ACC112 (cell line): ENCODE results near the gene STXBP1.

Experiments
- H2AFZ ChIP-seq: fragments of 200-600 bp; sonication (generic); one replicate; pipeline ENCODE4 v1.6.0; 2017; ENCODE audit warnings: antibody characterized with exemption, low read length; ENCODE audit not compliant: unreplicated experiment
- H3K27ac ChIP-seq: fragments of 200-600 bp; sonication (generic); 2 replicates; pipeline ENCODE4 v1.5.1; 2014; ENCODE audit warnings: low read depth, mild to moderate bottlenecking, antibody characterized with exemption, low read length, moderate library complexity
- H3K27me3 ChIP-seq: fragments of 200-600 bp; sonication (generic); 2 replicates; pipeline ENCODE4 v1.6.1; 2014; ENCODE audit warnings: mild to moderate bottlenecking, antibody characterized with exemption, low read length, moderate library complexity, mixed read lengths; ENCODE audit not compliant: insufficient read depth
- H3K36me3 ChIP-seq: fragments of 200-600 bp; sonication (generic); 2 replicates; pipeline ENCODE4 v1.6.1; 2016; ENCODE audit warnings: mild to moderate bottlenecking, antibody characterized with exemption, low read length, moderate library complexity, mixed read lengths; ENCODE audit not compliant: insufficient read depth
- H3K4me1 ChIP-seq: fragments of 200-600 bp; sonication (generic); one replicate; pipeline ENCODE4 v1.6.1; 2016; ENCODE audit warnings: low read length, mixed read lengths; ENCODE audit not compliant: insufficient read depth, unreplicated experiment, control insufficient read depth
- H3K4me3 ChIP-seq: fragments of 200-600 bp; sonication (generic); 2 replicates; pipeline ENCODE4 v1.5.1; 2014; ENCODE audit warnings: mild to moderate bottlenecking, low read depth, low read length
- H3K79me2 ChIP-seq: fragments of 200-600 bp; sonication (generic); one replicate; pipeline ENCODE4 v1.6.0; 2016; ENCODE audit warnings: low read length; ENCODE audit not compliant: control insufficient read depth, unreplicated experiment, insufficient read depth

The STXBP1 gene

DNA sequence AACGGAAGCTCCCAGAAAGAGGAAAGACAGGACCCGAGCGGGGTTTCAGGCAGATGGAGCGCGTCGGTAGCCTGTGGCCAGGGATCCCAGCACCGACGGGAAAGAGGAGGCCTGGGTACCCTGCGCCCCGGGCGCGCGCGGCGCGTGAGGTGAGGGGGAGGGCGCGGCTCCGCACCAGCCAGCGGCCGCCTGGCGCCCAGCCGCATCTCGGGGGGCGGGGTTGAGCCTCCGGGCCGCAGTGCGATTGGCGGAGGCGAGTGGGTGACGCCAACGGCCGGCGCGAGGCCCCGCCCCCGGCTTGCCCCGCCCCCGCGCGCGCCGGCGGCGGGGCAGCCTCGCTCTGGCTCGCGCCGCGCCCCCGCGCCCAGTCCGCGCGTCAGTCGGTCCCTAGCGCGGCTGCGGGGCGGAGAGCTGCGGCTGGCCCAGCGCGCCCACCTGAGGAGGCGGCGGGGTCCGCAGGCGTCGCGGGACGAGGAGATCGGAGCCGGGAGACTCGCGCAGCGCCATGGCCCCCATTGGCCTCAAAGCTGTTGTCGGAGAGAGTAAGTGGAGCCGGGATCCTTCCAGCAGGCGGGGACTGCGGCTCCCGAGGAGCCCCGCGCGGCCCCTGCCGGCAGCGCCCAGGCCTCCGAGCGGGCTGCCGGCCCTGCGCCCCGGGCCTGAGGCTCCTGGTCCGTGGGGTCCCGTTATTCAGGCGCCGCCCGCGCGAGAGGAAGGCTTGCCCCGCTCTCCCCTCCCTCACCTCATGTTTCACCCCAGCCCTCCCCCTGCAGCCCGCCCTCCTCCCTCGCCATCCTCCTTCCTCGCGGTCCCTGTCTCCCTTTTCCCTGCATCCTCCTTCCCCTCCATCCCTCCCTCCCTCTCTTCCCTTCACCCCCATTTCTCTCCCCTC, at the start of gene STXBP1:
Gene STXBP1 (plus strand): TSS at position 379 of the 892 bp plus-strand sequence. CDS start 127 bp downstream, at position 506.
- Histone ChIP-seq H3K36me3 (no peaks in the 10 kb centered on the region), H2AFZ (peak within 1 kb of the TSS; percentile 81), H3K27me3 (no peaks in the 10 kb centered on the region), H3K4me3 (peak within 1 kb of the TSS; percentile 94), H3K4me1 (peaks cover 30% of the 10 kb centered on the region), H3K27ac (peak within 1 kb of the TSS; percentile 38; the same call in 1 of the 2 replicates), H3K79me2 (peaks cover 25% of the 10 kb centered on the region)

DNA sequence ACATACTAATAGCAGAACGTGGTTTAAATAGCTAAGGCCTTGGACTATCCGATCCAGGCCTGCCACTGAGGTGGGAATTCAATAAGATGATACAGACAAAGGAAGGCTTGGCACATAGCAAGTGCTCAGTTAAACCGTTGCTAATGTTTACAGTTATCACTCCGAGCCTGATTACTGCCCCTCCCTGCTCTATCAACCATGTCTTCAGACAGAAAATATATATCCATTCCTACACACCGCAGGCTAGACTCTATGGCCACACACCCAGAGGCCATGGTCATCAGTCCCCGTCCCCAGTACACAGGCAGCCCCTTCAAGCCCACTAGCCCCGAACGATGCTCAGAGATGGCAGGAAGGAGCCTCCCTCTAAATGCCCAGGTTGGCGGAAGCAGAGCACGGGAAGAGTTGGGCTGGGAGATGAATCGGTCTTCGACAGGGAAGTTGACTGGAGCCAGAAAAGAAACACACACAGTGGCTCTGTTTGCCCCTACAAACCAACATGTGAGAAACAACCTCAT, 49.7 kb upstream of the STXBP1 start:
- H3K79me2 ChIP-seq, result peaks cover 95% of the 10 kb centered on the region
- peak overlapping the region; percentile 90 for H3K27ac ChIP-seq
- H2AFZ ChIP-seq, result no peak overlapping the region
- H3K4me3 ChIP-seq, result peak overlapping the region; percentile 46
- H3K36me3 ChIP-seq, result peaks cover 19% of the 10 kb centered on the region; the same call in 1 of the 2 replicates
- H3K4me1 ChIP-seq, result peaks cover 89% of the 10 kb centered on the region
- H3K27me3 ChIP-seq, result no peaks in the 10 kb centered on the region

GRCh38 chr9:127562841-127563401, 49.2 kb upstream of the STXBP1 start:
- Histone ChIP-seq H3K4me1 (peaks cover 83% of the 10 kb centered on the region), H3K4me3 (peak overlapping the region; percentile 46), H3K36me3 (peaks cover 24% of the 10 kb centered on the region; the same call in 1 of the 2 replicates), H3K79me2 (peaks cover 95% of the 10 kb centered on the region), H3K27me3 (no peaks in the 10 kb centered on the region), H2AFZ (no peak overlapping the region), H3K27ac (peak overlapping the region; percentile 90)

DNA sequence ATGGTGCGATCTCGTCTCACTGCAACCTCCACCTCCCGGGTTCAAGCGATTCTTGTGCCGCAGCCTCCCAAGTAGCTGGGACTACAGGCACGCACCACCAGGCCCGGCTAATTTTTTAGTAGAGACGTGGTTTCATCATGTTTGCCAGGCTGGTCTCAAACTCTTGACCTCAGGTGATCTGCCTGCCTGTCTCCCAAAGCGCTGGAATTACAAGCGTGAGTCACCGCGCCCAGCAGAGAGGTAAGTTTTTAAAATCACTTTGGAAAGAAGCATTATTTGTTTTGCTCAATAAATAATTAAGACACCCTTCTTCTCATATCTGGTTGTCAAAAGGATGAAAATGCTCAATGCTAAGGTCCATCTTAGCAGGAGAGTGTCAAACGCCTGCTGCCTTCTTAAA, 48.5 kb upstream of the STXBP1 start:
- Histone ChIP-seq H2AFZ (no peak overlapping the region), H3K27me3 (no peaks in the 10 kb centered on the region), H3K36me3 (peaks cover 25% of the 10 kb centered on the region; the same call in 1 of the 2 replicates), H3K4me3 (peak overlapping the region; percentile 46; the same call in 1 of the 2 replicates), H3K27ac (peak overlapping the region; percentile 90), H3K4me1 (peaks cover 76% of the 10 kb centered on the region), H3K79me2 (peaks cover 95% of the 10 kb centered on the region)

GRCh38 chr9:127565231-127565630, 46.8 kb upstream of the STXBP1 start:
- Histone ChIP-seq H3K27ac (peak overlapping the region; percentile 32; the same call in 1 of the 2 replicates), H2AFZ (no peak overlapping the region), H3K79me2 (peaks cover 82% of the 10 kb centered on the region), H3K27me3 (no peaks in the 10 kb centered on the region), H3K4me1 (peaks cover 69% of the 10 kb centered on the region), H3K36me3 (peaks cover 20% of the 10 kb centered on the region; the same call in 1 of the 2 replicates), H3K4me3 (peak overlapping the region; percentile 0; the same call in 1 of the 2 replicates)

- Histone ChIP-seq H3K27me3 (no peaks in the 10 kb centered on the region), H3K4me1 (peaks cover 67% of the 10 kb centered on the region), H3K79me2 (peaks cover 69% of the 10 kb centered on the region), H3K36me3 (peaks cover 12% of the 10 kb centered on the region; the same call in 1 of the 2 replicates), H3K4me3 (peak overlapping the region; percentile 96), H3K27ac (peak overlapping the region; percentile 60), H2AFZ (no peak overlapping the region)
Measured at GRCh38 chr9:127566351-127567001, 45.6 kb upstream of the STXBP1 start.

- peak overlapping the region; percentile 60 for H3K27ac ChIP-seq
- H3K27me3 ChIP-seq, result no peaks in the 10 kb centered on the region
- H2AFZ ChIP-seq, result no peak overlapping the region
- peaks cover 64% of the 10 kb centered on the region for H3K4me1 ChIP-seq
- peaks cover 67% of the 10 kb centered on the region for H3K79me2 ChIP-seq
- H3K4me3 ChIP-seq, result peak overlapping the region; percentile 96
- H3K36me3 ChIP-seq, result peaks cover 12% of the 10 kb centered on the region; the same call in 1 of the 2 replicates
Measured at GRCh38 chr9:127567035-127567729, 44.9 kb upstream of the STXBP1 start.

DNA sequence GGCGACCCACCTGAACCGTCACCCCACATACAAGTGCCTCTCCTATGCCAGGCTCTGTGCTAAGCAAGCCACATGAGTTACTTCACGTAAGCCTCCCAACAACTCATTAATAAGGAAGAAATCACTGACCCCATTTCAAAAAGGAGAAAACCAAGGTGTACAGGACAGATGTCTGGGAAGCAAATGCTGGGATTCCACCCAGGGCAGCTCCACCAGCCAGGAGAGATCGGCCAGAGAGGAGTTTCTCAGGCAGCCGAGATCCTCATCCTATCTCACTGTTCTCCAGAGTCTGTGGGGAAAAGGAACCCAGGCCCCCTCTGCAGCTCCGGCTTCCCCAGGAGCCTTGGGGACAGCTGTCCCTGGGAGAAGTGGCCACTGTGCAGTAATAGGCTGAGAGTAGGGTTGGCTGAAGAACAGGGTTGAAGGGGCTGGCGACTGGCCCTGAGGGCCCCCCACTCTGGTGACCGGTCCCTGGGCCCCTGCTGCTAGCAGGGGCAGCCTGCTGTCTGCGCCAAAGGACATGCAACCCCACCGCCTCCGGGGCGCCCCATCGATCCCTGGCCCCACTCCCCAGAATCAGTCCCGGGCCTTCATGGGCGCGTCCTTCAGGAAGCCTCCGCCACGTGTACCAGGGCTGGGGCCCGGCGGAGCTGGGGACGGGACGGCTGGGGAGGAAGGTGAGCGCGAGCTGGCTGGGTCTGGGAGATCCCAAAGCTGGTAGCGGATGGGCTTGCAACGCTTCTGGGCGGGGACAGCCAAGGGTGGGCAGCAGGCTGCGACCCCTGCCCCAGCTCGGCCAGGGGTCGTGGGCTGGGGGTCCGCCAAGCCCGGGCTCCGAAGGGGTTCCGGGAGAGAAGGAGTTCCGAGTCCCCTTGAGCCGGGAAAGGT, 44.1 kb upstream of the STXBP1 start:
- Histone ChIP-seq H3K27ac (peak overlapping the region; percentile 60), H3K4me3 (peak overlapping the region; percentile 96), H3K27me3 (no peaks in the 10 kb centered on the region), H3K36me3 (peaks cover 7% of the 10 kb centered on the region; the same call in 1 of the 2 replicates), H3K4me1 (peaks cover 64% of the 10 kb centered on the region), H3K79me2 (peaks cover 62% of the 10 kb centered on the region), H2AFZ (no peak overlapping the region)

- Histone ChIP-seq H3K27me3 (no peaks in the 10 kb centered on the region), H3K27ac (peak overlapping the region; percentile 60), H3K79me2 (peaks cover 55% of the 10 kb centered on the region), H3K36me3 (peaks cover 7% of the 10 kb centered on the region; the same call in 1 of the 2 replicates), H2AFZ (no peak overlapping the region), H3K4me3 (peak overlapping the region; percentile 96), H3K4me1 (peaks cover 63% of the 10 kb centered on the region)
Measured at GRCh38 chr9:127568618-127568970, 43.5 kb upstream of the STXBP1 start.
